HL-60/S4 treated with phorbol 12-myristate 13-acetate at 8.2 ng/mL for 4 days and 3 days (cell line): ENCODE data around the gene TMPRSS7.
"Not testable (repeated sequence)": the region's sequence is repeated elsewhere in the genome, so short reads cannot be mapped to it uniquely, and the experiment has no call there.

ENCODE experiments used
- in situ Hi-C: fragments of 300-500 bp; cut with MboI; formaldehyde crosslinking; loops from 2 replicates; pipeline ENCODE4 v1.15.0; 2022; ENCODE audit warnings: low sequenced_read_pairs

The TMPRSS7 gene

DNA sequence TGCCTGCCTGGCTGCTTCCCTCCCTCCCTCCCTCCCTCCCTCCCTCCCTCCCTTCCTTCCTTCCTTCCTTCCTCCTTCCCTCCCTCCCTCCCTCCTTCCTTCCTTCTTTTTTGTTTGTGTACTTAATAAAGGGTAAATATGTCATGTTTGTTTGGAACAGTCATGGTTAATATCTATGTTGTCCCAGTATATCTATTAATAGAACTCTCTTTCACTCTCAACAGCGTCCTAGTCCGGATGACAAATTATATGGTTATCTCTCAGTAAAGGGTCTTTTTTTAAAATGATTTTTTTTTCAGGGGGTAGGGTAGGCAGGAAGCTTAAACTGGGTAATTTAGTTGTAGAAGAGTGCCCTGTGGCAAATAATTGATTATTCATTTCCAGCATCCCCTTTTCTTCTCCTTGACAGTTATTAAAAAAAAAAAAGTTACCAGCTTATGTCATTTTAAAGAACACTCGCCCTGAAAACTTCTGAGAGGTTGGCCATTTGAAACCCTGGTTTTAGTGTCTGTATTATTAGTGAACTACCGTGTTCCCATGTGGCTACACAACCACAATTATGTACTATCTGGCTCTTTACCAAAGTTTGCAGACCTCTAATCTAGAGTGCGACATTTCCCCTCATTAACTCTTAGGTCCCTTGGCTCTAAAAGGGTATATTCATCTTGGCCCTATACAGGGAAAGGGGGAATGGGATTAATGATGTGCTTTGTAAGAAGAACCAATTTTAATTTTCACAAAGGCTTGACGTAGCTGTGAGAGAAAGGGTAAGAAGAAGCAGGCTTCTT is 22.1 kb upstream of the TMPRSS7 start:
- in situ Hi-C loops: no loop called here

DNA sequence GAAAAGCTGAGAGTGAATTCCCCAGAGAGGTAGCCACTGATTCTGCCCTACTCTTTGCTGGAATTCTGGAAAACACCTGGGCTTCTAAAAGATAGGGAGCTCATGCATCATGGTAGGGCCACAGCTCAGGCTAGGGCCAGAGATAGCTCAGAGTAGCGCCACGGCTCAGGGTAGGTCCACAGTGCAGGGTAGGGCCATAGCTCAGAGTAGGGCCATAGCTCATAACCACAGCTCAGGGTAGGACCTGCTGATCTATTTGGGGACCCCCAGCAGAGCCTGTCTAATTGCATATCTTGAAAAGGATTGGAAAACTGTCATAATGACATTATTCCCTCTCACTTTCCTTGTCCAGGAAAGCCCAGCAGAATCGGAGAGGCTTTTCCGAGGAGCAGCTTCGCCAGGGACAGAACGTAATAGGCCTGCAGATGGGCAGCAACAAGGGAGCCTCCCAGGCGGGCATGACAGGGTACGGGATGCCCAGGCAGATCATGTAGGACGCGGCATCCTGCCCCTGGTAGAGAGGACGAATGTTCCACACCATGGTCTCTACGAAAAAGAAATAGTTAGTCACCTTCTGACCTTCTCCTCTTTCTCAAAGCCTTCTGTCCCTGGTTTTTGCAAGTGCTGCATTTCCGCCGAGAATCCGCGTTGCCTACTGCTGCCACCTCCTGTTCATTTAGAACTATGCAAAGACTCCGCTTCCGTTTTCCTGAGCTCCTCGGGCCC is 21.3 kb upstream of the TMPRSS7 start:
- in situ Hi-C loops: no loop called here

DNA sequence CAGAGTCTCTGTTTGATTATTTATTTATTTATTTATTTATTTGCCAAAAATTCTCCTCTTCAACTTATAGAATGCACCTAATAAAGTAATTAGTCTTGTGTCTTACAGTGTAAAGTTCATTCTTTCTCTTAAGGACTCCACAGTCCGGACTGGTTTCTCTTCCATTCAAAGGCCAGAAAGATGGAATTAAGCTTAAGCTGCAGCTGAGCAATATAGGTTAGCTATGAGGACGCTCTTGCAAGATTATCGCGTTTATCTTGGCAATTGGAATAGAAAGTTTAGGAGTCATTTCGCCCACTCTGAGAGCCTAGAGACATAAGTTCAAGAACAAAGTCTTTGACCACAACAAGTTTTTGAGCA is 20.8 kb upstream of the TMPRSS7 start:
- in situ Hi-C loops: no loop called here

DNA sequence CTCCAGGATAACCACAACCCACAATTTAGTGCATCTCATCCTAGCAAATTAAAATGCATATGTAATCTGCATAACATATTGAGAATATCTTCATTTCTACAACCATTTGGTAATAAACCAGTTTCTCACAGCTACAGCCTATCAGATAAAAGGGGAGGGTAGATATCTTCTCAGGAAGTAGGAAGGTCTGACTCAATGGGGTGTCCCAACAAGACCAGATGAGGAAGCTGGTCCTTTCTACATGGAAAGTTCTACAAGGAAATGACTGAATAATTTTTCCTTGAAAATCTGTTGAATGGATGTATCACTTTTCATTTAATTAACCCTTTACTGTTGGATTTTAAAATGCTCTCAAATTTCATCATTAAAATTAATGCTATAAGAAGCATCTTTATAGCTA is 17.4 kb upstream of the TMPRSS7 start:
- in situ Hi-C loops: no loop called here

DNA sequence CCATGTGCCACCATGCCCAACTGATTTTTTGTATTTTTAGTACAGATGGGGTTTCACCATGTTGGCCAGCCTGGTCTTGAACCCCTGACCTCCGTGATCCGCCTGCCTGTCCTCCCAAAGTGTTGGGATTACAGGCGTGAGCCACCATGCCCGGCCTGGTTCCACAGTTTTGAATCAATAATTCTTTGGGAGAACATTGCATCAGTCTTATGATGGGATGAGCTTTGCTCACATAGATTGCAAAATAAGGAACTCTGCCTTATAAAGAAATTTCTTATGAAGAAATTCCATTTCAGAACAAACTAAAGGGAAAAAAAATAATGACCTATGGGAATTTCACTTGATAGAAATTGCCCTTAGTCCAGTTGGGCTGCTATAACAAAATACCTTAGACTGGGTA is 15.8 kb upstream of the TMPRSS7 start:
- in situ Hi-C loops: no loop called here

DNA sequence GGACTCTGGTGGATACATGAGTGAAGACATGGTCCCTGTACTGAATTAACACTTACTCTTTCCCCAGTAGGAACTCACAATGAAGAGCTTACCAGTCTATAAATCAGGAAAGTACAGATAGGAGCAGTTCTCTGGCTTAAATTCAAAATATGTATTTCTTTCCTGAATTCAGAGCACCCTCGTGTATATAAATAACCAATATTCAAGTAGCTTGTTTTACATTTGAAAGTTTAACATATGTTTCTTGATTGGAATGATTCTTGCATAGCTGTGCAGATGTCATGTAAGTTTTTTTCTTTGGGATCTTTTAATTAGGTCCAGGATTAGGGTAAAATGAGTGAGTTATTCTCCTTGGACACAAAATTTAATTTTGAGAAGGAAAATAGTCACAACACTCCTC is 14.8 kb upstream of the TMPRSS7 start:
- in situ Hi-C loops: no loop called here

DNA sequence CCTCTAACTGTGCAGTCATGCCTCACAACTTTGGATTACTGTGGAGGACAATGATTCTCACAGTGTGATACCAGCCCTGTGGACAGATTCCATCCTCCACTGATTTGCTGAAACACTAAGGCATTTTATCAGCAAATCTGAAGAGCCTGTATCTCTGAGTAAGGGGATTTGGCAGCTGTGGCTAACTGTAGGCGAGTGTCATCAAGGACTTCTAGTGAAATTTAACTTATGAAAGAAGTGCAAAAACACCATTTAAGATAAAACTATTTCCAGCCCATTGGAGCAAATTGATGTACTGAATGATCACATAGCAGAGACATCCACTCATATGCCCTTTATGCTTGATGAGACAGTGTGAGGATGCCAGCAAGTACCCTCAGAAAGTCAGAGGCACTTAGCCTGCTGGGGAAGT is 13.9 kb upstream of the TMPRSS7 start:
- in situ Hi-C loops: no loop called here

DNA sequence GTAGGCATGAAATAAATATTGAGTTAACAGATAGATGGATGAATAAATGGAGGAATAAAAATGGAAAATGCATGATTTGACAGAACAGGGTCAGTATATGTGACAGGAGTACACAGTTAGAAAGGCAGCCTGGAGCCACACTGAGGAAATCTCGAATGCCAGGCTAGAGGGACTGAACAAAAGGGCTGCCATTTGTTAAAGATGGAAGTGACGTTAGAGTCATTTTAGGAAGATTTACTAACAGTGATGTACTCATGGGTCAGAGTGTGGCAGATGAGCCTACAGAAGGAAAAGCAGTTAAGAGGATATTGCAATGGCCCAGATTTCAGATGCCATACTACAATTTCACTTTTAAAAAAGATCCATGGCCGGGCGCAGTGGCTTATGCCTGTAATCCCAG is 7.4 kb upstream of the TMPRSS7 start:
- in situ Hi-C loops: no loop called here

DNA sequence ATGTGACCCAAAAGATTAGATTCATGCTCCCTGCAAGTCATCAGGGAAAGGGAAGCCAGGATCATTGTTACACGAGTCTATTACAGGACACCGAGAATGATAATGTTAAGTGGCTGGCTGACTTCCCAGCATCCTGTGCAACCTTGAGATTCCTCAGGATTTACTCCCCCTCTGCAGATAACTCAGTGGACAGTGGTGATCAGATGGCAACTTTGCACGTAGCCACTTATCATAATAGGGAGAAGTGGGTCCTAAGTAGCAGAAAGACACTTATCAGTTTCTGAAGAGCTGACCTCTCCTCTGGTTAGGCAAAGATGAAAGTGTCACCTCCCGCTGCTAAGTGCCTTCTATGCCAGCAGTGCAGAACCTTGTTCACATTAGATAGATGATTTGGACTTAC is 6.7 kb upstream of the TMPRSS7 start:
- in situ Hi-C loops: no loop called here

DNA sequence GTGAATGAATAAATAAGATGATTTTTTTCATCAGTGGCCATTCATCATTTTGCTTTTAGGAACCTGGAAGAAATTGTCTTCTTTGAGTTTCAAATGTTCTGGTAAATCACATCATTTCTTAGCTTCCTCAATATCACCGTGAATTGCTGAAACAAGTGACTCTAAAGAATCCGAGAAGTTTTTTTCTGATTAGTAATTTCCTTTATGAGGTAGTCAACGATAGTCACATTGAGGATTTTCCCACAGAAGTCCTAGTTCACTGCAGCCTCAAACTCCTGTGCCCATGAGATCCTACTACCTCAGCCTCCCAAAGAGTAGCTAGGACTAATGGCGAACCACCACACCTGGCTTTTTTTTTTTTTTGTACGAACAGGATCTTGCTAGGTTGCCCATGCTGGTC is 3.6 kb upstream of the TMPRSS7 start:
- in situ Hi-C loops: no loop called here

DNA sequence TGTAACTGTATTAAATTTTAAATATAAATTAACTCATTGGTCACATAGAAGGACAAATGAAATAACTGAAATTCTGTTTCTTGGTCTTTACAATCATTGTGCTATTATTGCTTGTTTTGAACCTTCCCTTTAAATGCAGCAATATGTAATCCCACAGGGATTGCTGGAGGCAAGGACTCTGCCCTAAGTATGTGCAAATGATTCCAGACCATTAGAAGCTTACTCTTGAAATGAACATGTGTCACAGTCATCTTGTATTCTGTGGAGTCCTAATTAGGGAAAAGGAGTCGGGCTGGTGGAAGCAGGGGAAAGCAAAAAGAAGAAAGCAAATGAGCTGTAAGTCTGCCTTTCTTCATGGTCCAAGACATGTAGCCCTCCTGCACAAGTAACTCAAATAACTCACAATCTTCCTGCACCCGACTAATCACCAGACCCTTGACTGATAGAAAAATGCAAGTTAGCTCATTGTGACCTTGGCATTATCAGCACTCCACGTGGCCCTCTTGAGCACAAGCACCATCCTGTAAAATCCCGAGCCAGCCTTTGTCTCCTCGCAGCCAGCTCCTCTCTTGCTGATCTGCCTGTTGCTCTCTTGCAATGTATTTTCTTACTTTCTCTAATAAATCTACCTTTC is 2.3 kb upstream of the TMPRSS7 start:
- in situ Hi-C loops: no loop called here

DNA sequence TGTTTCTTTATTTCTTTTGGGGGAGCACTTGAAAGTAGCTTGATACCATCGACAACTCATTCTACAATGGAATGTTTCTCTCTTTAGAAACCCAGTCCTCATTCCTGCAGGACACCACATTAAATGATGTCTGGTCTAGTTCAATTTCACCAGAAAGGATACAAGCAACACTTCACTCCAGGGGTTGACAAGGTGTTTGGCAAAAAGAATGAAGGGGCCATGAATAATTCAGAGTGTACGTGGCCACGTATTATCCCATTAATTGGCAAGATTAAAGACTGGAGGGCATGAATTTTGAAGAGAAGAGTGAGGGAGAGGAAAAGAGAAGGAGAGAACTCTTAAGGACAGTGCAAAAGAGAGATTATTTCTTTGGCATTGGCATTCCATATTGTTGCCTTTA is 705 bp downstream of the TMPRSS7 start:
- in situ Hi-C loops: no loop called here

DNA sequence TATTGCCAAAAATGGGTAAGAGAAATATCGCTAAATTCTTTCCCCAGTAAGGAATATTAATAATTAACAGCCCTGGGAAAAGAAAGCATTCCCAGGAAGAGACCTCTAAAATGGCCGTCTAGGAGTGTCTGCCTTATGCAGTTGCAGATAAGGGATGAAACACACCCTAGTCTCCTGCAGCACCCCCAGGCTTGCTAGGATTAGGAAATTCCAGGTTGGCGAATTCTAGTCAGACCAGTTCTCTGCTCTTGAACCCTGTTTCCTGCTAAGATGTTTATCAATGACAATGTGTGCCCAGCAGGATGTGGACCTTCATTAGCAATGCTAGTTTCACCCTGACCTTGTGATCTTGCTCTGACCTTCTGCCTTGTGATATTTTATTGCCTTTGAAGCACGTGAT is 2.7 kb downstream of the TMPRSS7 start:
- in situ Hi-C loops: not testable (repeated sequence)

DNA sequence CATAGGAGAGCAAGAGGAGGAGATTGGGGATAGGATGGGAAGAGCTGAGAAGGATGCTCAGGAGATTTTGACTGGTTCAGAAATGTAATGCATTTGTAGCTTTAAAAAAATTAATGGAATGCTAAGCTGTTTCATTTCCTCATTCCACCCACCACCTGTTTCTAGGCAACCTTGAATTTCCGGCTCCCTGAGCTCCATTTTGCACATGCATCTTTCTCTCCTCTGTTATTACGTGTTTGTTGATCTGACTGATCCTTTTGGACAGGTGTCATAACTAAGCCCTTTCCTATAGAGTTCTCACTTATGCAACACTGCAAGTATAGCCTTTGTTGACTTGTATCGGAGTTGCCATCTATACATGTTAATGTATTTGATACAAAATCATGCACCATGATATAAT is 4.3 kb downstream of the TMPRSS7 start:
- in situ Hi-C loops: no loop called here

DNA sequence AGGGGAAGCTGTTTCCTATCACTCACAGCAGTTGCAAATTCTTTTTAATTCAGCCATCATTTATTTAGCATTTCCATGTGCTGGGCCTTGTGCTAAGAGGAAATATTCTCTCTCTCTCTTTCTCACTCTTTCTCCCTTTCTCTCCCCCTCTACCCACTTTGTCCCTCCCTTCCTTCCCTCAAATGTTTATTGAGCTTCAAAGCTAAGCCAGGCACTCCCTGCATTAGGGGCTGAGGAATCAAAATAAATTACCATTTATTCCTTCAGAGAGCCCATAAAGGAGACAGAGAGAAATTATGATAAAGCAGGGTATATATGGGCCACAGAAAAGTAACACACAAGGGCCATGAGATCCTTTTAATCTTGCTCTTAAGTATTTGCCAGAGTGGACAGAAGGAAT is 6.8 kb downstream of the TMPRSS7 start:
- in situ Hi-C loops: no loop called here

DNA sequence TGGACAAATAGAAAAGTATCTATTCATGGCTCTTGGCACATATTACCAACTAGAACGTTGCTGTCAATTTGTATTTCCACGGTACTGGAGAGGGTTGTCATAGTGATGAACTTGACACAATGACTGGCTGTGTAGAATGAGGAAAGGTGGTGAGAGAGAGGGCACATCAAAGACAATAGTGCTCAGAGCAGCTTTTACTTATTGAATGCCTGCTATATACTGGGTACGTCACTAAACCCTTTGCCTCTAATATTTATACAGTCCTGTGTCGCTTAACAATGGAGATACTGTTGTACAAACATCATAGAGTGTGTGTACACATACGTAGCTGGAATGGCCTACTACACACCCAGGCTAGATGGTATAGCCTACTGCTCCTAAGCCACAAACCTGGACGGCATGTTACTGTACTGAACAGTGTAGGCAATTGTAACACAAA is 8.3 kb downstream of the TMPRSS7 start:
- in situ Hi-C loops: no loop called here

DNA sequence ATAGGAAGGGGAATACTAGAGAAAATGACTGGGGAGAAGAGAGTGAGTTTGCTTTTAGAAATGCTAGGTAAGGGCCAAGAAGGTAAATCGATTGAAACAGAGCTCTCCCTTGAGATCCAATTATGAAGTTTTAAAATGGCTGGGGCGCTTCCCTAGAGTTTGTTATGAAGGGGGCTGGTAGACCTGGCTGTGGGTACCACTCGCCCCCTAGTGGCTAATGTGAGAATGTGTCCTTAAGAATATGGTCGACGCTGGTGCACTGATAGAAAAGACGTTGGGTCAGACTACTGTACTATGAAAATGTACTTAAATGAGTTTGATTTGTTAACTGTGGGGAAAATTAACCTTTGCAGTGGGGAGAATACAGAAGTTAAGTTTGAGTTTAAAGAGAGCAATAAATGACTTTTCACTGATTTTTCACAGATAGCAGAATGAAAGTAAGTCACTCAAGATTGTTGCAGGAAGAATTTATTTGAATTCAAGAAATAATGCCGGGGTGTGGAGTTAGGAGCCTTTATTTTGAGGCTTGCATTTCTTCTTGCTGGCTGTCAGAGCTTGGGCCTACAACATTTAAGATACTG is 9.2 kb downstream of the TMPRSS7 start:
- in situ Hi-C loops: no loop called here

DNA sequence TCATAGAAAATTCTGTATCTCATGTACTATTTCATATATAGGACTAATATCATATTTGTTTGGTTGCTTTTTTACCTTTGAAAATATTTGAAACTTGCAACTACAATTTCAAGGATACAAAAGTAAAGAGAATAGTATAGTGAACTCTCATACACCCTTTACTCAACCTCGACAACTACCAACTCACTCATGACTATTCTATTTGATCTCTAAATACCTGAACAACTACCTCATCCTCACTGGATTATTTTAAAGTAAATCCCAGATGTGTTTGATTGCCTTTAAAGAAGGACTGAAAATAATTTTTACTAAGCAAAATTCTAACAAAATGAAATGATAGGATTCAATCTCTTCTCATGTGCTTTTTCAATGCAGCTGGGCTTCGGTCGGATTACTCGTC is 12.1 kb downstream of the TMPRSS7 start:
- in situ Hi-C loops: no loop called here

DNA sequence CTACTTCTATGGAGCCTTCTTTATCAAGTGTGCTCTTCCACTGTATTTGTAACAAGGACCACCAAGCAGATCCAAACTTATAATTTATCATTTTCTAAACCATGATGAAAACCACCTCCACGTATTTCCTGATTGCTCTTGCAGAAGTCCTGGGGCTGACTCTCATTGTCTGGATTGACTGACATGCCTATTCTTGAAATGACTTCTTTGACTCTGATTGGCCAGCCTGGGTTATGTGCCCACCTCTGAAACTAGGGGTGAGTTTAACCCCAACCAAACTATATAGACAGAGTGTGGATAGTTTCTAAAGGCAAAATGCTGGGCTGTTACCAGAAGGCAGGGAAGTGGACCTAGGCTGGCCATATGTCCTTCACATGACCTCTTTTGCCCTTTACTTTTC is 12.7 kb downstream of the TMPRSS7 start:
- in situ Hi-C loops: no loop called here

DNA sequence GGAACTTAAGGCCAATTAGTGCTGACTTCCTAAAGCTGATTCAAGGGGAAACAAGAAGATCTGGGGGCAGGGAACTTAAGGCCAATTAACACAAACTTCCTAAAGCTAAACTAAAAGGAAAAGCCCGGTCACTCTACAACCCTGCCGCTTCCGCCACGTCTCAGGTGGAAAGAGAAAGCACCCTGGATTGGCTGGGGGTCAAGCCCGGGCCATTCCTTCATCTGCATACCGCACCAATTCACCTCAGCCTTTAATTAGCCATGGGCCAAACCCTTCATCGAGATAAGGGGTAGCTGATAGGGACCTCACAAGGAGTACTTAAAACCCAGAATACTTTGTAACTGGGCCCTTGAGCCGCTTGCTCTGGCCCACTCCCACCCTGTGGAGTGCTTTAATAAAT is 14.4 kb downstream of the TMPRSS7 start:
- in situ Hi-C loops: no loop called here

DNA sequence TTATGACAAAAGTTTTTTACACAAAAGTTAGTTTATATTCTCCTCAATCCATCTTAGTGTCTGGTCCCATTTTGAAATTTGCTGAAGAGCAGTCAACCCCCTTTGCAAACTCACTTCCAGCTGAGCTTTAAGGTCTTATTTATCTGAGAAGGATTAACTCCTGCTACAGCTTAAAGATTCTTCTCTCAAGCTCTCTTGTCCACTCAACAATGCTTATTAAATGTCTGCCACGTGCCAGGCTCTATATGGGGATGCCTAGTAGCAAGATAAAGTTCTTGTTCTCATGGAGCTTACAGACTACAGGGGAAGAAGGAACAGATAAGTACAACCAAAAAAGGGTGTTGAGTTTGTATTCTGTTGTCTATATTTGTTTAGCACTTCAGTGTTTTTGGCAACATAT is 18.7 kb downstream of the TMPRSS7 start:
- in situ Hi-C loops: no loop called here

DNA sequence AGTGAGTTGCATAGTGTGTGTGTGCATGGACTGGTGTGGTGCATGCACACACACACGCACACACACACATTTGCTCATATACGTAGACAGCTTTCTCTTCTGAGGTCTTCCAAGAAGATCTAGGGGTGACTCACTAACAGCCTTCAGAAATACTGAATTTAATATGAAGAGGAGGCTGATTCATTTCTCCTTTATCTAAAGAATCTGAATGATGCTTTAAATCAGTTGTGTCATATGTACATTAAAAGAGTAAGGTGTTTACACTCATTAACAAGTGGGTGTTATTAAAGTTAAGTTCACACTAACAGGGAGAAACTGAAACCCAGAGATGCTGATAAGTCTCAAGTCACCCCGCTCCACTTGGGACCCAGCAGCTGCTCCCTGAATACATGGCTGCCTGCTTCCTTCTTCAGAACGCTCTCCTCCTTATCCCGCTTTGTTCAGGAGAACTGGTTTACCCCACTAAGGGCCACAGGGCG is 22.0 kb downstream of the TMPRSS7 start:
- in situ Hi-C loops: no loop called here
